Keratinocyte (primary cell): ENCODE data around the gene RABL6. TPM values are rescaled to one million over a fixed set of nuclear protein-coding genes. Genes with fewer than 3 reads are reported as not detected.

Experiments
- DNase-seq: peaks from one replicate; pipeline ENCODE4 v3.0.0-alpha.2; 2011; ENCODE audit warnings: low read depth, missing footprints, low spot score
- FAIRE-seq: peaks from 2 replicates; lab custom pipeline; 2011; peaks lifted over from hg19 to GRCh38; lab: Jason Lieb, UNC
- H2AFZ ChIP-seq: 2 replicates; pipeline ENCODE4 v1.6.0; 2012; ENCODE audit warnings: low read length, control low read depth, inconsistent platforms; ENCODE audit not compliant: control insufficient read depth
- H3K27ac ChIP-seq: 2 replicates; pipeline ENCODE4 v1.5.1; 2011; ENCODE audit warnings: low read length; ENCODE audit not compliant: control insufficient read depth, insufficient read depth
- H3K27me3 ChIP-seq: 3 replicates; pipeline ENCODE4 v1.6.0; 2011; ENCODE audit warnings: low read length; ENCODE audit not compliant: control insufficient read depth, insufficient read depth; ENCODE audit errors: extremely low read depth
- H3K36me3 ChIP-seq, 2 experiments: 2 replicates in 1 of 2; 3 replicates in 1 of 2; pipeline ENCODE4 v1.5.1; 2011; ENCODE audit warnings: low read length in 2 of 2, mild to moderate bottlenecking in 1 of 2; ENCODE audit not compliant: control insufficient read depth in 2 of 2, insufficient read depth in 2 of 2; ENCODE audit errors: extremely low read depth in 1 of 2
- H3K4me1 ChIP-seq: 3 replicates; pipeline ENCODE4 v1.5.1; 2011; ENCODE audit warnings: low read length; ENCODE audit not compliant: control insufficient read depth, insufficient read depth; ENCODE audit errors: extremely low read depth
- H3K4me2 ChIP-seq: 3 replicates; pipeline ENCODE4 v1.6.0; 2011; ENCODE audit warnings: low read depth, low read length; ENCODE audit not compliant: control insufficient read depth, insufficient read depth; ENCODE audit errors: extremely low read depth
- H3K4me3 ChIP-seq, 3 experiments: fragments of 200-600 bp in 1 of 3; sonication (generic) in 1 of 3; 2 replicates in 2 of 3; 3 replicates in 1 of 3; pipeline ENCODE4 v1.5.1; 2011 to 2016; ENCODE audit warnings: low read length in 3 of 3, mild to moderate bottlenecking in 3 of 3, control low read depth in 2 of 3, inconsistent platforms in 1 of 3, low read depth in 1 of 3, mixed read lengths in 1 of 3, mixed run types in 1 of 3, moderate library complexity in 1 of 3; ENCODE audit not compliant: control insufficient read depth in 2 of 3, insufficient read depth in 2 of 3; ENCODE audit errors: extremely low read depth in 1 of 3
- H3K79me2 ChIP-seq: 2 replicates; pipeline ENCODE4 v1.6.0; 2012; ENCODE audit warnings: low read length; ENCODE audit not compliant: control insufficient read depth, insufficient read depth
- H3K9ac ChIP-seq: 3 replicates; pipeline ENCODE4 v1.6.0; 2011; ENCODE audit warnings: low read length; ENCODE audit not compliant: control insufficient read depth, insufficient read depth; ENCODE audit errors: extremely low read depth
- H3K9me1 ChIP-seq: 3 replicates; pipeline ENCODE4 v1.6.0; 2011; ENCODE audit warnings: low read length; ENCODE audit not compliant: control insufficient read depth, insufficient read depth; ENCODE audit errors: extremely low read depth
- H3K9me3 ChIP-seq: 2 replicates; pipeline ENCODE4 v1.5.1; 2012; ENCODE audit warnings: low read depth, low read length; ENCODE audit not compliant: control insufficient read depth
- H4K20me1 ChIP-seq: 3 replicates; pipeline ENCODE4 v1.6.0; 2011; ENCODE audit warnings: low read length; ENCODE audit not compliant: control insufficient read depth, insufficient read depth; ENCODE audit errors: extremely low read depth
- CTCF ChIP-seq, 3 experiments: IDR thresholded peaks in 1 of 3; conservative IDR thresholded peaks in 1 of 3; optimal IDR thresholded peaks in 1 of 3; 2 replicates in 2 of 3; 3 replicates in 1 of 3; pipeline versions ENCODE3 to v1.5.1; 2011; ENCODE audit warnings: low read length in 3 of 3, mild to moderate bottlenecking in 3 of 3, moderate library complexity in 2 of 3, control low read depth in 1 of 3, inconsistent platforms in 1 of 3; ENCODE audit not compliant: insufficient read depth in 2 of 3; ENCODE audit errors: extremely low read depth in 1 of 3
- EZH2 ChIP-seq: IDR thresholded peaks from one replicate; pipeline ENCODE4 v1.6.1; 2012; ENCODE audit warnings: inconsistent platforms, mild to moderate bottlenecking, low read length, moderate library complexity
- dilution Hi-C: fragments of 300-500 bp; cut with MboI; formaldehyde crosslinking; loops from one replicate; pipeline ENCODE4 v1.7.0; 2020; ENCODE audit warnings: low sequenced_read_pairs; ENCODE audit not compliant: extremely low pct_ligation_motif_present
- polyA minus RNA-seq, 3 experiments: library from RNA; depleted of rRNA, polyadenylated mRNA; stranded (reverse); fragments of >200 nt; gene quantifications; 1 replicate in 1 of 3; 2 replicates in 1 of 3; 3 replicates in 1 of 3; pipeline ENCODE4 v1.2.3, GENCODE V29; 2011
- polyA plus RNA-seq, 5 experiments: library from polyadenylated mRNA; depleted of rRNA in 3 of 5; stranded (reverse) in 3 of 5; stranded (forward) in 1 of 5; unstranded in 1 of 5; fragments of >200 nt; gene quantifications; 1 replicate in 1 of 5; 2 replicates in 3 of 5; 3 replicates in 1 of 5; pipeline versions ENCODE4 v1.2.1 to v1.2.3, GENCODE V29; 2011 to 2012; ENCODE audit warnings: missing spikeins in 2 of 5, low read depth in 1 of 5, low replicate concordance in 1 of 5

Gene RABL6
- 46.3 to 51.1 TPM (median 51.0 TPM) in 3 replicates for polyA plus RNA-seq
- 29.8 TPM for polyA plus RNA-seq (2011; ENCODE audit: low read depth)
- polyA plus RNA-seq (2011; cell fraction: cytosol; rRNA removed) = 32.9 and 36.4 TPM in 2 replicates
- 39.7 and 50.3 TPM in 2 replicates for polyA plus RNA-seq (2011; cell fraction: nucleus; rRNA removed)
- polyA plus RNA-seq (2012; ENCODE audit: low replicate concordance) = 42.7 and 75.1 TPM in 2 replicates
- polyA minus RNA-seq = 56.1 to 73.9 TPM (median 56.6 TPM) in 3 replicates
- 76.0 TPM for polyA minus RNA-seq (2011; cell fraction: cytosol; rRNA and poly(A)+ RNA removed)
- 30.9 and 37.5 TPM in 2 replicates for polyA minus RNA-seq (2011; cell fraction: nucleus; rRNA and poly(A)+ RNA removed)

GRCh38 chr9:136807281-136808074 lies at the start of gene RABL6:
RABL6 (plus strand) TSS chr9:136807948; CDS start chr9:136808197, 249 bp downstream.
- peak within 1 kb of the TSS; percentile 61 for H3K27ac ChIP-seq
- peaks cover 1 to 11% of the 10 kb centered on the region in 2 experiments for H3K36me3 ChIP-seq
- TF ChIP-seq CTCF (optimal IDR thresholded peaks at IDR 0.05 in 1 of 3, IDR thresholded peaks at IDR 0.05 in 1 of 3, conservative IDR thresholded peaks at IDR 0.05 in 1 of 3; ENCODE audit: extremely low read depth in 1 of 3, insufficient read depth in 2 of 3, low read length in 3 of 3) = no peak
- TF ChIP-seq EZH2 = no peak
- dilution Hi-C loops = loop anchor here (25.0 kb wide), 1 partner anchor 130 kb away; the partner anchor contains the start of genes C8G and FBXW5
- no peak for FAIRE-seq
- no peak for DNase-seq
- H4K20me1 ChIP-seq = no peaks in the 10 kb centered on the region
- peak within 1 kb of the TSS; percentile 84 for H3K4me2 ChIP-seq
- H3K79me2 ChIP-seq = peaks cover 38% of the 10 kb centered on the region
- H3K4me3 ChIP-seq = peak within 1 kb of the TSS; percentile 61 to 88 (median 74)
- H3K9me3 ChIP-seq = no peaks in the 10 kb centered on the region
- H3K9me1 ChIP-seq = no peaks in the 10 kb centered on the region
- H3K4me1 ChIP-seq = peaks cover 15% of the 10 kb centered on the region
- H2AFZ ChIP-seq = peak within 1 kb of the TSS; percentile 87
- peak within 1 kb of the TSS; percentile 82 for H3K9ac ChIP-seq
- no peaks in the 10 kb centered on the region for H3K27me3 ChIP-seq

GRCh38 chr9:136759001-136759400 lies 48.7 kb upstream of the RABL6 start:
- FAIRE-seq (no peak), DNase-seq (no peak)
- H3K9ac ChIP-seq = no peak overlapping the region
- peaks cover 19% of the 10 kb centered on the region for H3K27me3 ChIP-seq
- H3K79me2 ChIP-seq = no peaks in the 10 kb centered on the region
- no peak overlapping the region for H2AFZ ChIP-seq
- H3K4me2 ChIP-seq = no peak overlapping the region
- H3K27ac ChIP-seq = no peak overlapping the region
- peaks cover 5% of the 10 kb centered on the region for H3K9me3 ChIP-seq
- no peaks in the 10 kb centered on the region for H3K9me1 ChIP-seq
- H3K4me1 ChIP-seq = no peaks in the 10 kb centered on the region
- no peaks in the 10 kb centered on the region for H4K20me1 ChIP-seq
- H3K4me3 ChIP-seq = no peak overlapping the region
- TF ChIP-seq CTCF (optimal IDR thresholded peaks at IDR 0.05 in 1 of 3, IDR thresholded peaks at IDR 0.05 in 1 of 3, conservative IDR thresholded peaks at IDR 0.05 in 1 of 3; ENCODE audit: extremely low read depth in 1 of 3, insufficient read depth in 2 of 3, low read length in 3 of 3) = no peak
- TF ChIP-seq EZH2 = no peak
- no peaks in the 10 kb centered on the region for H3K36me3 ChIP-seq
- dilution Hi-C loops = no loop called here
